CD14-positive monocyte (primary cell): ENCODE data around the gene CELF1. TPM values are rescaled to one million over a fixed set of nuclear protein-coding genes. Genes with fewer than 3 reads are reported as not detected.

Experiments used
- DNase-seq, 3 donors: peaks; one replicate each; pipeline ENCODE4 v3.0.0-alpha.2; 2011 to 2022
- H2AFZ ChIP-seq: 2 replicates; pipeline ENCODE4 v1.6.0; 2012; ENCODE audit warnings: mild to moderate bottlenecking, low read depth, low read length, inconsistent platforms; ENCODE audit not compliant: insufficient read depth, poor library complexity, severe bottlenecking
- H3K27ac ChIP-seq, 2 donors: 1 replicate in 1 of 2; 2 replicates in 1 of 2; pipeline ENCODE4 v1.5.1; 2012 to 2013; ENCODE audit warnings: low read length in 2 of 2, control low read depth in 1 of 2, inconsistent platforms in 1 of 2, low read depth in 1 of 2, mild to moderate bottlenecking in 1 of 2
- H3K27me3 ChIP-seq, 2 donors: one replicate each; pipeline versions ENCODE4 v1.6.0 to v1.6.1; 2011 to 2013; ENCODE audit warnings: low read length in 2 of 2; ENCODE audit not compliant: control insufficient read depth in 2 of 2, insufficient read depth in 2 of 2
- H3K36me3 ChIP-seq, 2 donors: replicated peaks in 1 of 2; 1 replicate in 1 of 2; 2 replicates in 1 of 2; pipeline versions ENCODE4 v1.5.1 to v1.6.1; 2012 to 2013; ENCODE audit warnings: low read length in 2 of 2, control low read depth in 1 of 2, inconsistent platforms in 1 of 2, mild to moderate bottlenecking in 1 of 2; ENCODE audit not compliant: insufficient read depth in 2 of 2, control insufficient read depth in 1 of 2
- H3K4me1 ChIP-seq, 2 donors: 1 replicate in 1 of 2; 2 replicates in 1 of 2; pipeline versions ENCODE4 v1.5.1 to v1.6.1; 2012 to 2013; ENCODE audit warnings: low read length in 2 of 2, control low read depth in 1 of 2, inconsistent platforms in 1 of 2, mild to moderate bottlenecking in 1 of 2, moderate library complexity in 1 of 2; ENCODE audit not compliant: insufficient read depth in 2 of 2, control insufficient read depth in 1 of 2
- H3K4me2 ChIP-seq: replicated peaks from 2 replicates; pipeline ENCODE3; 2012; ENCODE audit warnings: low read length, moderate library complexity, mild to moderate bottlenecking; ENCODE audit not compliant: poor library complexity, severe bottlenecking; ENCODE audit errors: extremely low read depth
- H3K4me3 ChIP-seq, 3 experiments: fragments of 200-600 bp in 1 of 3; sonication (generic) in 1 of 3; replicated peaks in 1 of 3; 1 replicate in 2 of 3; 2 replicates in 1 of 3; pipeline ENCODE4 v1.5.1; 2011 to 2013; ENCODE audit warnings: low read length in 3 of 3, mild to moderate bottlenecking in 3 of 3, control low read depth in 2 of 3, low read depth in 2 of 3, inconsistent platforms in 1 of 3, moderate library complexity in 1 of 3
- H3K79me2 ChIP-seq: 2 replicates; pipeline ENCODE4 v1.6.0; 2012; ENCODE audit warnings: mild to moderate bottlenecking, control low read depth, inconsistent platforms, low read length, moderate library complexity; ENCODE audit not compliant: insufficient read depth
- H3K9ac ChIP-seq: 2 replicates; pipeline ENCODE4 v1.6.0; 2017; ENCODE audit warnings: low read length, mild to moderate bottlenecking; ENCODE audit not compliant: insufficient read depth, poor library complexity, severe bottlenecking
- H3K9me3 ChIP-seq, 2 donors: replicated peaks in 1 of 2; 1 replicate in 1 of 2; 2 replicates in 1 of 2; pipeline versions ENCODE4 v1.5.1 to v1.6.1; 2012 to 2013; ENCODE audit warnings: low read length in 2 of 2, control low read depth in 1 of 2; ENCODE audit not compliant: control insufficient read depth in 1 of 2, insufficient read depth in 1 of 2
- H4K20me1 ChIP-seq: 2 replicates; pipeline ENCODE4 v1.6.0; 2012; ENCODE audit warnings: mild to moderate bottlenecking, low read length, control low read depth, moderate library complexity; ENCODE audit not compliant: insufficient read depth
- H3K27ac Mint-ChIP-seq, 7 donors: one replicate each; pipeline ENCODE4 v1.8.0; 2020; ENCODE audit warnings: mild to moderate bottlenecking in 7 of 7, mixed read lengths in 7 of 7, moderate library complexity in 6 of 7, inconsistent platforms in 2 of 7
- H3K27me3 Mint-ChIP-seq, 3 donors: one replicate each; pipeline ENCODE4 v1.8.0; 2021 to 2022; ENCODE audit warnings: low read depth in 3 of 3, mild to moderate bottlenecking in 3 of 3, mixed read lengths in 3 of 3, moderate library complexity in 3 of 3, inconsistent platforms in 1 of 3
- H3K36me3 Mint-ChIP-seq, 2 donors: one replicate each; pipeline ENCODE4 v1.8.0; 2020; ENCODE audit warnings: mixed read lengths in 2 of 2, inconsistent platforms in 1 of 2, mild to moderate bottlenecking in 1 of 2
- H3K4me1 Mint-ChIP-seq: one replicate; pipeline ENCODE4 v1.8.0; 2020; ENCODE audit warnings: mild to moderate bottlenecking, mixed read lengths
- H3K4me3 Mint-ChIP-seq, 2 donors: one replicate each; pipeline ENCODE4 v1.8.0; 2020; ENCODE audit warnings: mild to moderate bottlenecking in 2 of 2, mixed read lengths in 2 of 2, moderate library complexity in 1 of 2
- H3K9me3 Mint-ChIP-seq, 7 donors: one replicate each; pipeline ENCODE4 v1.8.0; 2020 to 2022; ENCODE audit warnings: mixed read lengths in 7 of 7, mild to moderate bottlenecking in 6 of 7, moderate library complexity in 6 of 7, inconsistent platforms in 2 of 7
- WGBS: methylation state at CpG from one replicate; pipeline ENCODE4 v1.1.5; 2013; ENCODE audit warnings: missing lambda C conversion rate; ENCODE audit not compliant: insufficient coverage; 5-methylcytosine and 5-hydroxymethylcytosine counted together
- intact Hi-C, 2 donors: fragments of 100-400 bp; cut with micrococcal nuclease; formaldehyde crosslinking; loops; one replicate each; pipeline versions ENCODE4 v1.15.0 to v1.15.1; 2023
- polyA plus RNA-seq, 3 donors: library from polyadenylated mRNA; depleted of rRNA in 1 of 3; unstranded in 2 of 3; stranded (reverse) in 1 of 3; fragments of 300-500 nt in 2 of 3; fragments of >200 nt in 1 of 3; fragmentation: Illumina TruSeq in 2 of 3; gene quantifications; 1 replicate in 2 of 3; 2 replicates in 1 of 3; pipeline ENCODE4 v1.2.3, GENCODE V29; 2012 to 2021
- TF ChIP-seq, protein P1 (sequence below): fragments of 200-600 bp; IDR thresholded peaks from one replicate; pipeline ENCODE4 v1.8.0; 2022; ENCODE audit warnings: antibody characterized with exemption, mild to moderate bottlenecking

Gene CELF1
- polyA plus RNA-seq, 3 donors = 27.2 to 117 (median 39.9) TPM

DNA sequence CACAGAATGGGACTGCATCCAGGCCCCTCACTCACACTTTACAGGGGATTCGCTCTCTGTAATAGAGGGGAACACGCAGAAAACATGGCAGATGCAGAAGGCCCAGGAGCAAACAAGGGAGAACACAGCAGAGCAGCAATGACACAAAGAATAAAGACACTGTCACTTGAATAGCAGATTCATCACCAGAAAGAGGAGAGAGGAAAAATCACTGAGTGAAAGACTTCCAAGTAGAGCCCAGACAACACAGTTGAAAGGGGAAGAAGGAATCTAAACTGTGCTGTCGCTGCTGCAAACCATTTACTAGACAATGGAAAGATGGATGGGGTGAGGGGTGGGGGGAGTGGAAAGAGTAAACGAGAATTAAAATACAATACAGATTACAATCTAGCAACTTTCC, 75.2 kb downstream of the CELF1 start:
- Mint-ChIP-seq H3K27me3 (peaks cover 0 to 2% (median 2%) of the 10 kb centered on the region in 3 donors), H3K27ac (peak overlapping the region in 3 of 7 donors; percentile 17 to 74 (median 25))
- WGBS = no CpG with 5 or more reads among the region's 4 CpGs

DNA sequence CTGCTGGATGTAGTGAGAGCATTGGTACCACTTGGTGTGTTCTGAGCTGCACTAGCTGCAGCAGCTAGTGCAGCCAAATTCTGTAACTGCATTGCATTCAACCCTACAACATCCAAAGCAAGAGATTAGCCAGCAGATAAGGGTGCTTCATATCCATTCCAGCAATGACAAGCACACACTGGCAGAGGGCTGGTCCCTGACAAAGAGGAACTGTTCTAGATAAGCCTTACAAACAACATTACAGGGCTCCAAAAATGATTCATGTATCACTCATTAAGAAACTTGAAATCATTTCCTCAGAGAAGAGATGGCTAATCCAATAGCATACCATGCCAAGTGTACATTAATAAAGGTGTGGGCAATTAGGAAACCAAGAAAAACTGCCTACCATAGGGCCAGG, 75.6 kb downstream of the CELF1 start:
- peaks cover 97 to 99% of the 10 kb centered on the region in 2 donors for H3K36me3 ChIP-seq
- H3K27ac Mint-ChIP-seq = peak overlapping the region in 2 of 7 donors; percentile 25 to 74
- peaks cover 0 to 3% (median 2%) of the 10 kb centered on the region in 3 donors for H3K27me3 Mint-ChIP-seq
- H2AFZ ChIP-seq = no peak overlapping the region
- intact Hi-C loops = no loop called here
- H3K9ac ChIP-seq = no peak overlapping the region
- no peak overlapping the region for H3K4me3 ChIP-seq
- DNase-seq = no peak
- no peaks in the 10 kb centered on the region for H3K9me3 Mint-ChIP-seq
- TF ChIP-seq, protein P1, sequence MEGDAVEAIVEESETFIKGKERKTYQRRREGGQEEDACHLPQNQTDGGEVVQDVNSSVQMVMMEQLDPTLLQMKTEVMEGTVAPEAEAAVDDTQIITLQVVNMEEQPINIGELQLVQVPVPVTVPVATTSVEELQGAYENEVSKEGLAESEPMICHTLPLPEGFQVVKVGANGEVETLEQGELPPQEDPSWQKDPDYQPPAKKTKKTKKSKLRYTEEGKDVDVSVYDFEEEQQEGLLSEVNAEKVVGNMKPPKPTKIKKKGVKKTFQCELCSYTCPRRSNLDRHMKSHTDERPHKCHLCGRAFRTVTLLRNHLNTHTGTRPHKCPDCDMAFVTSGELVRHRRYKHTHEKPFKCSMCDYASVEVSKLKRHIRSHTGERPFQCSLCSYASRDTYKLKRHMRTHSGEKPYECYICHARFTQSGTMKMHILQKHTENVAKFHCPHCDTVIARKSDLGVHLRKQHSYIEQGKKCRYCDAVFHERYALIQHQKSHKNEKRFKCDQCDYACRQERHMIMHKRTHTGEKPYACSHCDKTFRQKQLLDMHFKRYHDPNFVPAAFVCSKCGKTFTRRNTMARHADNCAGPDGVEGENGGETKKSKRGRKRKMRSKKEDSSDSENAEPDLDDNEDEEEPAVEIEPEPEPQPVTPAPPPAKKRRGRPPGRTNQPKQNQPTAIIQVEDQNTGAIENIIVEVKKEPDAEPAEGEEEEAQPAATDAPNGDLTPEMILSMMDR = no peak
- peaks cover 89 to 100% of the 10 kb centered on the region in 2 donors for H3K36me3 Mint-ChIP-seq
- no peak overlapping the region for H3K4me3 Mint-ChIP-seq
- no peak overlapping the region for H3K4me2 ChIP-seq
- peaks cover 94% of the 10 kb centered on the region for H4K20me1 ChIP-seq
- H3K27me3 ChIP-seq = no peaks in the 10 kb centered on the region
- H3K9me3 ChIP-seq = no peaks in the 10 kb centered on the region
- H3K4me1 Mint-ChIP-seq = no peaks in the 10 kb centered on the region
- peaks cover 34% of the 10 kb centered on the region for H3K79me2 ChIP-seq
- no peak overlapping the region for H3K27ac ChIP-seq
- H3K4me1 ChIP-seq = no peaks in the 10 kb centered on the region

More for the DNA sequence above, 75.2 kb downstream of the CELF1 start:
- intact Hi-C loops = no loop called here
- Mint-ChIP-seq H3K4me1 (no peaks in the 10 kb centered on the region), H3K36me3 (peaks cover 89 to 100% of the 10 kb centered on the region in 2 donors), H3K4me3 (no peak overlapping the region), H3K9me3 (no peaks in the 10 kb centered on the region)
- no peak overlapping the region for H3K9ac ChIP-seq
- peaks cover 97 to 99% of the 10 kb centered on the region in 2 donors for H3K36me3 ChIP-seq
- no peak overlapping the region for H2AFZ ChIP-seq
- H3K27ac ChIP-seq = no peak overlapping the region
- no peak overlapping the region for H3K4me2 ChIP-seq
- no peaks in the 10 kb centered on the region for H3K4me1 ChIP-seq
- no peak overlapping the region for H3K4me3 ChIP-seq
- no peaks in the 10 kb centered on the region for H3K27me3 ChIP-seq
- no peaks in the 10 kb centered on the region for H3K9me3 ChIP-seq
- no peak for DNase-seq
- peaks cover 38% of the 10 kb centered on the region for H3K79me2 ChIP-seq
- TF ChIP-seq, protein P1 = no peak
- H4K20me1 ChIP-seq = peaks cover 96% of the 10 kb centered on the region
